GM03348 (cell line): ENCODE data around the gene NCK2.

Experiments
- DNase-seq: peaks from one replicate; pipeline ENCODE4 v3.0.0; 2012; ENCODE audit warnings: low spot score

Gene NCK2

DNA sequence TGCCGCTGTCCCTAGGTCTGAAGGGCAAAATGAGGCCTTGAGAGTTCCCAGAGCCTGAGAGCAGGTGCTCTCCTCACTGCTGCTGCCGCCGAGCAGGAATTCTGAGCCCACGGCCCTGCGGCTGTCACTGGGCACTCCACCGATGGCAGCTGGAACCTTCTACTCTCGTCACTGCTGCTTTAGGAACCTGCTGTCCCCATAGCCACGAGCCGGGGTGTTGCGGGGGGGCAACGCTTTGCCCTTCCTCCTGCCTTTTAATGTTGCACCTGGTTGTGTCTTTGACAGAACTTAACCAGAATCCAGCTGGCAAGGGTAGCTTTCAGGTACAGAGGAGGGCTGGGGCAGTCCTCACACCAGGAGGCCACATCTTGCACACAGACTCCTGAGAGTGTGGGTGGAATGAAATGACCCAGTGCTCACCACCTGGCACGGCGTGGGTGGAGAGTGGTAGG lies 32.3 kb downstream of the NCK2 start:
- DNase-seq = no peak

GRCh38 chr2:105777506-105778055 lies 32.9 kb downstream of the NCK2 start:
- no peak for DNase-seq

DNA sequence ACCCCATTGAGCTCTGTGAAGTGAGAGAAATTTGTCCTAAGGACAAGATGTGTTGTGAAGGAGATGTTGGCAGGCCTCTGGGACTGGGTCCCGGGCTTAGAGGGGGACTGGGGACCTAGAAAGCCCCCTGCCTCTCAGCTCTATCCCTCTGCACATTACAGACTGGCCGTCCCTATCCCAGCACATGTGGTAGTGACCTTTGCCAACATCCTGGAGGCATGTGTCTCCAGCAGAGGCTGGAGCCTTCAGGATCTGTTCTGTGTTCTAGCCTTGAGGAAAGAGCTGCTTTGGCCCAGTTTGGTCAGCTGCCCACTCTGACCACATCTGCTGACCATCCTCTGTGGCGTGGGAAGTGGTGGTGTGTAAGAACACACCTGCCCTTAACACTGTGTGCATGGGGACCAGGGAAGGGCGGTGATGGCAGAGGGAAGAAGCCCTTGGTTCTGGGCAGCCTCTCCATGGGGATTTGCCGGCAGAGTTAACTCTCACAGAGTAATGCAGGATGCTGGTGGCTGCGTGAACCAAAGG lies 33.4 kb downstream of the NCK2 start:
- no peak for DNase-seq

DNA sequence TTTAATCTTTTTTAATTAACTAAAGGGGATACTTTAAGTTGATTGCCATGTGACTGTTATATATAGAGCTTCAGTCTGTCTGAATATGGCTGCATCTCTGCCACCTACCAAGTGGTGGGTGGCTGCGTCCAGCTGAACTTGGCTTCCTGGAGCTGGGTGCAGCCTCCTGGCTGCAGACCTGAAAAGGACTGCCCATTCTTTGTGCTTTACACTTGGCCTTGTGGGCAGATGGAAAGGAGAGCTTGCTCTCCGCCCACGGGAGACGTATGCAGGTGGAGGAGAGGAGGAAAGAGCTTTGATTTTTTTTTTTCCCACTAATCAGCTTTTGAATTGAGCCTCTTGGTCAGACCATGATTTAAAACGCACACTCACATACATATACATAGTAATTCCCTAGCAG lies 34.7 kb downstream of the NCK2 start:
- DNase-seq = no peak

- no peak for DNase-seq
Measured at GRCh38 chr2:105780606-105781005, 35.9 kb downstream of the NCK2 start.

- DNase-seq = no peak
Measured at GRCh38 chr2:105781274-105781978, 36.7 kb downstream of the NCK2 start.

- DNase-seq = no peak
Measured at GRCh38 chr2:105782123-105782522, 37.4 kb downstream of the NCK2 start.

- no peak for DNase-seq
Measured at GRCh38 chr2:105782646-105783045, 37.9 kb downstream of the NCK2 start.

DNA sequence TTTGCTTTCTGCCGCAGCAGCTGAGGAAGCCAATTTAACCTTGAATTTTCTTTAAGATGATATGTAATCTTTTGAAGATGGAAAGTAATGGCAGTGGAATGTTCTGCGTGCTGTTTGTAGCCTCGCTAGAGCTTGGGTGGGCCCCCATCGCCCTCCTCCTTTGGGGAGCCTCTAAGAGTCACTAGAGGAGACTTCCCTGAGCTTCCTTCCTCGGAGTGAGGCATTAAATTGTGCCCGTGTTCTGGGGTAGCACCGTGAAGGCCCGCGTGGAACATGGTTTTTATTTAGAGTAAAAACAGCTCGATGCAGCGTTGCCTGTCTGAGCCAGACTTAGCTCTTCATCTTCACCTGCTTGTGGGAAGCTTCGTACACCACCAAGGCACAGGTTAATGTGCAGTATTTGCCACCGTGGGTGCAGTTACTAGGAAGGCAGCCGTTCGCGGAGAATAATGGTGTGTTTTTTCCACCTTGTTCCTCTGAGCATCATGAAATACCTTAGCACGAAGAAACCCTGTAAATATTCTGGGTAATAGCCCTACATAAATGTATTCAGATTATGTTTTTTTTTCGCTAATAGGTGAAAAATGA lies 38.5 kb downstream of the NCK2 start:
- no peak for DNase-seq

DNA sequence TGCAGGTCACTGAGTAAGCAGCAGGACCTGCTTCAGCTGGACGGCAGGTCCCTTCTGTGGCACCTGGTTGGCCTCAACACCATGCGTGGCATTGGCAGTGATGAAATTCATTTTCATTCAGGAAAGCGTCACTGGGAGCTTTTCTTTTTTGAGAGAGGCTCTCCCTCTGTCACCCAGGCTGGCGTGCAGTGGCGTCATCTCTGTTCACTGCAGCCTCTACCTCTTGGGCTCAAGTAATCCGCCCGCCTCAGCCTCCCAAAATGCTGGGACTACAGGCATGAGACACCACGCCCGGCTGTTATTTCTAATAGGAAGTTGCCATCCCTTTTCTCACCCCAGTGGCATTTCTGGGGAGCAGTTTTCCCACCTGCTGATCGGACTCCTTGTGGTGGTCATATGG lies 39.3 kb downstream of the NCK2 start:
- DNase-seq = no peak

GRCh38 chr2:105784589-105784988 lies 39.9 kb downstream of the NCK2 start:
- DNase-seq = no peak

DNA sequence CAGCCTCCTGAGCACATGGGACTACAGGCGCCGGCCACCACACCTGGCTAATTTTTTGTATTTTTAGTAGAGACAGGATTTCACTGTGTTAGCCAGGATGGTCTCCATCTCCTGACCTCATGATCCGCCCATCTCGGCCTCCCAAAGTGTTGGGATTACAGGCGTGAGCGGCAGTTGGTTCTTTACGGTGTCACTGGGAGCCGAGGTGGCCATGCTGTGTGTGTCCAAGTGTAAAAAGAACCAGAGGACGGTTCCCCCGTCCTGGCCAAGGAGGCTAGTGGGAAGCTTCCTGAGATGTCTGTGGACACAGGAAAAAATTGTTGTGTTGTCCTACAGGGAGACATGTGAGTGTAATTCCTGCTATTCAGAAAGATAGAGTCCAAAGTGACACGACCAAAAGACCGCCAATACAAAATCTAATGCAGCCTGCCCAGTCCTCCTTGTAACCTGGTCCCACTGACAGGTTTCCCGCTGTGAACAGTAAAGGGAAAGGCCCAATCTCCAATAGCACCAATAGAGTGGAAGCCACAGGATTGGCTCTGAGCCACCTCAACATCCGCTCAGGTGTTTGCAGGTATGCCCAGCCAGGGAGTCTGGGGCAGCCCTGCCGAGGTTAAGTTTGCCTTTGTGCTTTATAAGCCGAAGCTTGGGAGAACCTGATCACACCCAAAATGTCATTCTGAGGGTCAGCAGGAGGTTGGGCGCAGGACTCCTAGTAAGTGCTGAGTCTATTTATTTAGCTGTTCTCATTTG lies 40.6 kb downstream of the NCK2 start:
- DNase-seq = no peak

DNA sequence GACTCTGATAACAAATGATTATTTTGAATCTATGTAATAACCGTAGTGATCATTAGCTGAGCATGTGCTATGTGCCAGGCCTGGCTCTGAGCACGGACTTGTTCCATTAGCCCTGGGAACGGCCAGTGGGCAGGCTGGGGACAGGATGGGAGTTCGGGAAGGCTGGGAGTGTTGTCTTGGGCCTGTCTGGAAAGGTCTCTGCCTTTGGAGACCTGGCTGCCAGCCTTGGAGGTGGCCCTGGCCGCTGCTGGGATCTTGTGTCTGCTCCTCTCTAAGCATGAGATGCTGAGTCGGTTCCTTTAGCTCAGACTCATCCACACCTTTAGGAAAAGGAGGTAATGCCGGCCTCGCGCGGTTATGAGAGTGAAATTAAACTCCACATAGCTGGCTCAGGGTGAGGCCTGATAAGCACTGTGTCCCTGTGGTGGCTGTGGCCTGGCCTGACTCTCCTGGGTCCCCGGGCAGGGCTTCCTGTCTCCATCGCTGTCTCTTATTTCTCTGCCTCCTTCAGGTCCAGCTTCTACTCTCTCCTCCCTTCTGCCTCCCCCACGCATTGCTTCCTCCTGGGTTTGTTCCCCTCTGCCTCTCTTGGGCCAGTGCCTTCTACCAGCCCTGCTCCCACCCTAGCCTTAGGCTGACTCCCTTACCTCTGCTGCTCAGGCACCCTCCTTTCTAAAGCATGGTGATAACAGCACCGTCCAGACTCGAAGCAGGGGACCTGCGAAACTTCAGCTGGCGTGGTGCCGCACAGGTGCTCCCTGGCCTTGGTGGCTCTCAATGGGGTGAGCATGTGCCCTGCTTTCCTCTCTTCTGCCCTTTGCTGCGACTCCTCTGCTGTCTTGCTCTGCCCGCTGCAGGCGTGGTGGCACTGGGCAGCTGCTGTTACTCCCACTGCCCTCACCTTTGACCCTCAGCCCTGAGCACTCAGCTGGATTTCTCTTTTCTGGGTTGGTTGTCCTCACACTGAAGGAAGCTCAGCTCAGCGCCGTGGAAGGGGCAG lies 41.8 kb downstream of the NCK2 start:
- DNase-seq = no peak

DNA sequence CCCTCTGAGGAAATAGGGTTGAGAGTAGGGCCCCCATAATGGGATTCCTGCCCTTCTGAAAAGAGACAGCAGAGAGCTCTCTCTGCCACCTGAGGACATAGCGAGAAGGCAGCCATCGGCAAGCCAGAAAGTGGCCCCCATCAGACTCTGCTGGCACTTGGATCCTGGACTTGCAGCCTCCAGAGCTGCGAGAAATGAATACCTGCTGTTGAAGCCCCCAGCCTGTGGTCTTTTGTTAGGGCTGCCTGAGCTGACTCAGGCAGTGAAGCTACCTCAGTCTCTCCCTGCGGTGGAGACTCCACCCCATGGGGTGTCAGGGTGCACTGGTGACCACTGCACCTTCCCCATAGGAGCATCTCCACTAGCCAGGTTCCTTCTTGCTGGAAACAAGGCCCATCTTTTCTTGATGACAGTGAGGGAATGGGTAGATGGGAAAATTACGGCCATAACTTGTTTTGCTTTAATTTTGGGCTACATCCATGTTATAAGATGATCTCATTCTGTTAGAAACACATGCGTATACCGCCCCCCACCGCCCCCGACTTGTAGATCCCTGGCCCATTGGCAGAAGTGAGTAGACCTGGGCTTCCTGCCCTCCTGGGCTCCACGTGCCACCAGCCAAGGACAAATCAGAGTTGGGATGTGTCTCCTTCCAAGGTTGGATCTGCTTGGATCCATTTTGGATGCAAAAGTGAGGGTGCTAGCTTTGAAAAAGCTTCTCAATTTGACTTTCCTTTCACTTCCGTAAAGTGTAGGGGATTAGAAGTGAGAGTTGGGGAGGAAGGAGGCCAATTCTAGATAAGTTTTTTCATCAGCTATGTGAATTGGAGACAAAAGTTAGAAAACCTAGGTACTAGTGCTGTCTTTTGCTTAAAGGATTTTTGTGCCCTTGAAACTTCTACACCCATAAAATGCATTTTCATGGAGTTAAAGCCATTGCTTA lies 42.9 kb downstream of the NCK2 start:
- DNase-seq = no peak

GRCh38 chr2:105788670-105789290 lies 44.1 kb downstream of the NCK2 start:
- DNase-seq = no peak

DNA sequence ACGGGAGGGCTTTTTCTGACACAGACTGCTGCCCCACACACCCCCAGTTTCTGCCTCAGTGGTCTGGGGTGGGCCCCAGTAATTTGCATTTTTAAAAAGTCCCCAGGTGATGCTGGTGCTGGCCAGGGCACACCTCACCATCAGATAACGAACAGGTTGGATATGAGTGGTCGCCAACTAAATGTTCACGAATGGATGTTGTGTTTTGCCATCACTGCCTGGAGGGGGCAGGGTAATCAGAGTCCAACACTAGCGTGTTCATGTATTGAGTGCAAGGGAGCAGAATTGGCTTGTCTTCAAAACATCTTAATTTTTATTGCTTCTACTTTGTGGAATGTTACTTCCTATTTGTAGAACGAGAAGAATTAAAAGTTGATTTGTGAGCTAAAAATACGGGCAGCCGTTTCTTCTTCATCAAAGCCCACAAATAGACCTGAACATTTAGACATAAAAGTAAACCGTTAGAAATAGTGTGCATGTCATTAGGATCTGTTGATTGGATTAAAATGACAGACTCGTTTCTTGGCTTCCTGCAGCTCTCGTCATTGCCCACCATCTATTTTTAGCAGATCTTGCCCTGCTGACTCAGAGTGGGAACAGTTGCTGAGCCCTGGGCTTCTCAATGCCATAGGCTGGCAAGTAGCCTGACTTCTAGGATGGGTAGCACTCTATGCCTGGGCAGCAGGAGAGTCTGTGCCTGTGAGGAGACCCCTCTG lies 45.2 kb downstream of the NCK2 start:
- DNase-seq = peak; percentile 84

GRCh38 chr2:105790461-105791149 lies 45.9 kb downstream of the NCK2 start:
- DNase-seq = no peak

GRCh38 chr2:105791229-105791628 lies 46.5 kb downstream of the NCK2 start:
- DNase-seq = no peak

GRCh38 chr2:105792561-105792960 lies 47.8 kb downstream of the NCK2 start:
- DNase-seq = no peak
